GM19035 (cell line): ENCODE data around the gene KDF1.
"Not testable (repeated sequence)": the region's sequence is repeated elsewhere in the genome, so short reads cannot be mapped to it uniquely, and the experiment has no call there.

ENCODE experiments used
- ATAC-seq: cut with Tn5 transposase; IDR thresholded peaks from one replicate; pipeline ENCODE4 v1.9.1; 2021; ENCODE audit not compliant: unreplicated experiment

Gene KDF1

GRCh38 chr1:26994020-26994786 lies 33.9 kb upstream of the KDF1 start:
- ATAC-seq: no peak

GRCh38 chr1:26993237-26994019 lies 33.2 kb upstream of the KDF1 start, which contains the start of gene TRNP1:
TRNP1 (plus strand) TSS chr1:26993692; CDS start chr1:26993787, 95 bp downstream.
- no peak for ATAC-seq

- ATAC-seq: no peak
These were observed 31.2 kb upstream of the KDF1 start for GRCh38 chr1:26991310-26992116.

- ATAC-seq: not testable (repeated sequence)
These were observed 29.3 kb upstream of the KDF1 start for GRCh38 chr1:26989403-26990109.

- ATAC-seq: no peak
These were observed 26.4 kb upstream of the KDF1 start for GRCh38 chr1:26986658-26987057.

- ATAC-seq: no peak
These were observed 24.0 kb upstream of the KDF1 start for GRCh38 chr1:26984291-26984690.

- no peak for ATAC-seq
These were observed 23.6 kb upstream of the KDF1 start for GRCh38 chr1:26983863-26984262.

- no peak for ATAC-seq
These were observed 21.0 kb upstream of the KDF1 start for GRCh38 chr1:26981146-26981846.

GRCh38 chr1:26978901-26979300 lies 18.6 kb upstream of the KDF1 start:
- no peak for ATAC-seq

GRCh38 chr1:26976621-26977510 lies 16.6 kb upstream of the KDF1 start:
- ATAC-seq: no peak

- ATAC-seq: no peak
These were observed 12.6 kb upstream of the KDF1 start for GRCh38 chr1:26972821-26973220.

- no peak for ATAC-seq
These were observed 12.1 kb upstream of the KDF1 start for GRCh38 chr1:26972390-26972789.

GRCh38 chr1:26971590-26971989 lies 11.3 kb upstream of the KDF1 start:
- ATAC-seq: no peak

- no peak for ATAC-seq
These were observed 10.5 kb upstream of the KDF1 start for GRCh38 chr1:26970810-26971209.

- no peak for ATAC-seq
These were observed 5.4 kb upstream of the KDF1 start for GRCh38 chr1:26965628-26966027.

GRCh38 chr1:26965213-26965612 lies 4.9 kb upstream of the KDF1 start:
- ATAC-seq: no peak

GRCh38 chr1:26961826-26962225 lies 1.6 kb upstream of the KDF1 start:
- no peak for ATAC-seq

GRCh38 chr1:26960625-26960966 lies 328 bp upstream of the KDF1 start:
- no peak for ATAC-seq

- no peak for ATAC-seq
These were observed 998 bp downstream of the KDF1 start for GRCh38 chr1:26959270-26959669.
